ENCODE measurements around the gene LMNTD2. TPM values are rescaled to one million over a fixed set of nuclear protein-coding genes. Genes with fewer than 3 reads are reported as not detected.
A peak's percentile ranks its signal among the peaks of the same experiment; 100 is the strongest.

The LMNTD2 gene
- total and polyA plus RNA-seq, 10 donors: 3.9 to 10.1 (median 5.7) TPM

- no peak for TF ChIP-seq POLR2AphosphoS5 (IDR thresholded peaks at IDR 0.05)
- no peak for TF ChIP-seq POLR2A (IDR thresholded peaks at IDR 0.05)
- TF ChIP-seq CTCF (IDR thresholded peaks at IDR 0.05 in 8 of 11, conservative IDR thresholded peaks at IDR 0.05 in 3 of 11): no peak
- Histone ChIP-seq H3K4me3 (no peak overlapping the region), H3K9me3 (no peaks in the 10 kb centered on the region), H3K27me3 (replicated peaks in 1 of 7) (peaks cover 2 to 55% (median 33%) of the 10 kb centered on the region in 7 donors), H3K4me1 (peaks cover 18 to 71% (median 52%) of the 10 kb centered on the region in 6 donors), H3K27ac (peak overlapping the region in 1 of 8 donors; percentile 84), H3K36me3 (peaks cover 0 to 21% (median 3%) of the 10 kb centered on the region in 6 donors)
- DNase-seq: peak; percentile 79
- 79 to 92% (median 83%) methylated on average over 12 to 15 of the region's 15 CpGs for WGBS, 5 donors
- intact Hi-C loops (cut with DNase I; ENCODE audit: low total_unique reads): loop anchor here (10.0 kb wide), 1 partner anchor 166 kb away; no protein-coding TSS in a partner anchor
Observed at GRCh38 chr11:559020-559620, 1.4 kb downstream of the LMNTD2 start.

GRCh38 chr11:558503-558902 lies 2.0 kb downstream of the LMNTD2 start:
- WGBS, 5 donors: 81 to 92% (median 89%) methylated on average over 8 to 20 of the region's 20 CpGs
- Histone ChIP-seq H3K9me3 (no peaks in the 10 kb centered on the region), H3K4me3 (no peak overlapping the region), H3K36me3 (peaks cover 0 to 15% (median 3%) of the 10 kb centered on the region in 6 donors), H3K27ac (no peak overlapping the region), H3K27me3 (replicated peaks in 1 of 7) (peaks cover 2 to 61% (median 36%) of the 10 kb centered on the region in 7 donors), H3K4me1 (peaks cover 18 to 76% (median 54%) of the 10 kb centered on the region in 6 donors)
- TF ChIP-seq CTCF (IDR thresholded peaks at IDR 0.05 in 8 of 11, conservative IDR thresholded peaks at IDR 0.05 in 3 of 11) (no peak), POLR2A (IDR thresholded peaks at IDR 0.05) (no peak), POLR2AphosphoS5 (IDR thresholded peaks at IDR 0.05) (no peak)
- peak; percentile 77 for DNase-seq
- intact Hi-C loops (cut with DNase I; ENCODE audit: low total_unique reads): loop anchor here (10.0 kb wide), 1 partner anchor 166 kb away; no protein-coding TSS in a partner anchor

- 82 to 93% (median 87%) methylated on average over 18 to 24 of the region's 24 CpGs for WGBS, 5 donors
- H3K27me3 ChIP-seq (replicated peaks in 1 of 7): peaks cover 2 to 71% (median 37%) of the 10 kb centered on the region in 7 donors
- H3K36me3 ChIP-seq: peaks cover 0 to 5% (median 0%) of the 10 kb centered on the region in 6 donors
- H3K4me1 ChIP-seq: peaks cover 18 to 67% (median 53%) of the 10 kb centered on the region in 6 donors
- no peak overlapping the region for H3K27ac ChIP-seq
- intact Hi-C loops (cut with DNase I; ENCODE audit: low total_unique reads): loop anchor here (10.0 kb wide), 1 partner anchor 167 kb away; no protein-coding TSS in a partner anchor
- H3K4me3 ChIP-seq: no peak overlapping the region
- TF ChIP-seq POLR2A (IDR thresholded peaks at IDR 0.05) (no peak), POLR2AphosphoS5 (IDR thresholded peaks at IDR 0.05) (no peak)
- DNase-seq: no peak
- H3K9me3 ChIP-seq: no peaks in the 10 kb centered on the region
Observed at GRCh38 chr11:557328-558132, 3.0 kb downstream of the LMNTD2 start.

- Histone ChIP-seq H3K9me3 (no peaks in the 10 kb centered on the region), H3K36me3 (no peaks in the 10 kb centered on the region), H3K4me1 (peaks cover 14 to 60% (median 45%) of the 10 kb centered on the region in 6 donors), H3K4me3 (peak overlapping the region in 1 of 8 donors; percentile 73), H3K27me3 (replicated peaks in 1 of 7) (peaks cover 2 to 73% (median 37%) of the 10 kb centered on the region in 7 donors), H3K27ac (peak overlapping the region in 1 of 8 donors; percentile 31)
- intact Hi-C loops (cut with DNase I; ENCODE audit: low total_unique reads): loop anchor here (10.0 kb wide), 1 partner anchor 168 kb away; no protein-coding TSS in a partner anchor
- DNase-seq: no peak
- WGBS, 5 donors: 66 to 91% (median 73%) methylated on average over 15 to 22 of the region's 22 CpGs
- no peak for TF ChIP-seq CTCF (IDR thresholded peaks at IDR 0.05 in 8 of 11, conservative IDR thresholded peaks at IDR 0.05 in 3 of 11)
- TF ChIP-seq POLR2A (IDR thresholded peaks at IDR 0.05): no peak
- peak in 1 of 3 donors; percentile 15 for TF ChIP-seq POLR2AphosphoS5 (IDR thresholded peaks at IDR 0.05)
Observed at GRCh38 chr11:556662-557256, 3.8 kb downstream of the LMNTD2 start.

Measured in spleen (tissue), 11 donors.